Measurements from ENCODE around the gene PLXND1. TPM values are rescaled to one million over a fixed set of nuclear protein-coding genes. Genes with fewer than 3 reads are reported as not detected.

Gene PLXND1
- total RNA-seq, 1 donor from 2014 or later: 1.7 TPM

GRCh38 chr3:129593595-129594339 lies 12.7 kb downstream of the PLXND1 start:
- peak; percentile 61 for DNase-seq (ENCODE audit: low spot score)
- peak overlapping the region; percentile 61 for H3K27ac Mint-ChIP-seq
- H3K4me3 Mint-ChIP-seq: peak overlapping the region; percentile 24
- intact Hi-C loops (cut with micrococcal nuclease): loop anchor here (5.0 kb wide), 1 partner anchor 151 kb away; the partner anchor contains the start of gene IFT122
- H3K4me1 Mint-ChIP-seq (ENCODE audit: low read depth): peaks cover 18% of the 10 kb centered on the region
- H3K36me3 Mint-ChIP-seq (ENCODE audit: low read depth): no peaks in the 10 kb centered on the region
- no peaks in the 10 kb centered on the region for H3K9me3 Mint-ChIP-seq
- peaks cover 51% of the 10 kb centered on the region for H3K27me3 Mint-ChIP-seq (ENCODE audit: insufficient read depth)

- Mint-ChIP-seq H3K27ac (no peak overlapping the region), H3K9me3 (no peaks in the 10 kb centered on the region), H3K36me3 (ENCODE audit: low read depth) (no peaks in the 10 kb centered on the region), H3K4me3 (peak overlapping the region; percentile 13), H3K27me3 (ENCODE audit: insufficient read depth) (peaks cover 48% of the 10 kb centered on the region), H3K4me1 (ENCODE audit: low read depth) (peaks cover 18% of the 10 kb centered on the region)
- no peak for DNase-seq (ENCODE audit: low spot score)
- intact Hi-C loops (cut with micrococcal nuclease): loop anchor here (5.0 kb wide), 1 partner anchor 151 kb away; the partner anchor contains the start of gene IFT122
Observed at GRCh38 chr3:129593230-129593594, 13.3 kb downstream of the PLXND1 start.

GRCh38 chr3:129592381-129593131 lies 13.9 kb downstream of the PLXND1 start:
- no peak for DNase-seq (ENCODE audit: low spot score)
- Mint-ChIP-seq H3K27ac (no peak overlapping the region), H3K4me1 (ENCODE audit: low read depth) (peaks cover 18% of the 10 kb centered on the region), H3K4me3 (no peak overlapping the region), H3K36me3 (ENCODE audit: low read depth) (no peaks in the 10 kb centered on the region), H3K9me3 (no peaks in the 10 kb centered on the region), H3K27me3 (ENCODE audit: insufficient read depth) (peaks cover 45% of the 10 kb centered on the region)
- intact Hi-C loops (cut with micrococcal nuclease): loop anchor here (5.0 kb wide), 1 partner anchor 150 kb away; the partner anchor contains the start of gene IFT122

- Mint-ChIP-seq H3K9me3 (no peaks in the 10 kb centered on the region), H3K4me1 (ENCODE audit: low read depth) (peaks cover 18% of the 10 kb centered on the region), H3K4me3 (no peak overlapping the region), H3K27ac (no peak overlapping the region), H3K27me3 (ENCODE audit: insufficient read depth) (peaks cover 44% of the 10 kb centered on the region), H3K36me3 (ENCODE audit: low read depth) (no peaks in the 10 kb centered on the region)
- intact Hi-C loops (cut with micrococcal nuclease): loop anchor here (5.0 kb wide), 1 partner anchor 150 kb away; the partner anchor contains the start of gene IFT122
- DNase-seq (ENCODE audit: low spot score): no peak
Observed at GRCh38 chr3:129591932-129592331, 14.5 kb downstream of the PLXND1 start.

- Mint-ChIP-seq H3K27ac (no peak overlapping the region), H3K36me3 (ENCODE audit: low read depth) (no peaks in the 10 kb centered on the region), H3K27me3 (ENCODE audit: insufficient read depth) (peaks cover 38% of the 10 kb centered on the region), H3K4me3 (no peak overlapping the region), H3K9me3 (no peaks in the 10 kb centered on the region), H3K4me1 (ENCODE audit: low read depth) (peaks cover 18% of the 10 kb centered on the region)
- intact Hi-C loops (cut with micrococcal nuclease): loop anchor here (5.0 kb wide), 1 partner anchor 148 kb away; the partner anchor contains the start of gene IFT122
- DNase-seq (ENCODE audit: low spot score): no peak
Observed at GRCh38 chr3:129590215-129590614, 16.3 kb downstream of the PLXND1 start.

- Mint-ChIP-seq H3K27me3 (ENCODE audit: insufficient read depth) (peaks cover 22% of the 10 kb centered on the region), H3K4me3 (no peak overlapping the region), H3K4me1 (ENCODE audit: low read depth) (no peaks in the 10 kb centered on the region), H3K27ac (no peak overlapping the region), H3K36me3 (ENCODE audit: low read depth) (no peaks in the 10 kb centered on the region), H3K9me3 (no peaks in the 10 kb centered on the region)
- no peak for DNase-seq (ENCODE audit: low spot score)
- intact Hi-C loops (cut with micrococcal nuclease): no loop called here
Observed at GRCh38 chr3:129587566-129588210, 18.8 kb downstream of the PLXND1 start.

- Mint-ChIP-seq H3K4me1 (ENCODE audit: low read depth) (no peaks in the 10 kb centered on the region), H3K27ac (no peak overlapping the region), H3K4me3 (no peak overlapping the region), H3K36me3 (ENCODE audit: low read depth) (no peaks in the 10 kb centered on the region), H3K27me3 (ENCODE audit: insufficient read depth) (peaks cover 20% of the 10 kb centered on the region), H3K9me3 (no peaks in the 10 kb centered on the region)
- DNase-seq (ENCODE audit: low spot score): no peak
- intact Hi-C loops (cut with micrococcal nuclease): no loop called here
Observed at GRCh38 chr3:129586746-129587430, 19.6 kb downstream of the PLXND1 start.

- Mint-ChIP-seq H3K36me3 (ENCODE audit: low read depth) (no peaks in the 10 kb centered on the region), H3K27me3 (ENCODE audit: insufficient read depth) (peaks cover 12% of the 10 kb centered on the region), H3K27ac (no peak overlapping the region), H3K9me3 (no peaks in the 10 kb centered on the region), H3K4me3 (no peak overlapping the region), H3K4me1 (ENCODE audit: low read depth) (no peaks in the 10 kb centered on the region)
- DNase-seq (ENCODE audit: low spot score): no peak
- intact Hi-C loops (cut with micrococcal nuclease): no loop called here
Observed at GRCh38 chr3:129585949-129586657, 20.4 kb downstream of the PLXND1 start.

- DNase-seq (ENCODE audit: low spot score): no peak
- Mint-ChIP-seq H3K36me3 (ENCODE audit: low read depth) (no peaks in the 10 kb centered on the region), H3K27ac (no peak overlapping the region)
Observed at GRCh38 chr3:129584631-129585030, 21.8 kb downstream of the PLXND1 start.

GRCh38 chr3:129583289-129583688 lies 23.2 kb downstream of the PLXND1 start:
- no peak overlapping the region for H3K4me3 Mint-ChIP-seq
- no peak for DNase-seq (ENCODE audit: low spot score)
- H3K4me1 Mint-ChIP-seq (ENCODE audit: low read depth): no peaks in the 10 kb centered on the region
- intact Hi-C loops (cut with micrococcal nuclease): no loop called here
- H3K36me3 Mint-ChIP-seq (ENCODE audit: low read depth): no peaks in the 10 kb centered on the region
- no peak overlapping the region for H3K27ac Mint-ChIP-seq
- H3K9me3 Mint-ChIP-seq: no peaks in the 10 kb centered on the region
- no peaks in the 10 kb centered on the region for H3K27me3 Mint-ChIP-seq (ENCODE audit: insufficient read depth)

More at GRCh38 chr3:129584631-129585030, 21.8 kb downstream of the PLXND1 start:
- Mint-ChIP-seq H3K27me3 (ENCODE audit: insufficient read depth) (no peaks in the 10 kb centered on the region), H3K4me3 (no peak overlapping the region), H3K9me3 (no peaks in the 10 kb centered on the region), H3K4me1 (ENCODE audit: low read depth) (no peaks in the 10 kb centered on the region)
- intact Hi-C loops (cut with micrococcal nuclease): no loop called here

- intact Hi-C loops (cut with micrococcal nuclease): no loop called here
- no peak overlapping the region for H3K27ac Mint-ChIP-seq
- DNase-seq (ENCODE audit: low spot score): no peak
- H3K9me3 Mint-ChIP-seq: no peaks in the 10 kb centered on the region
- H3K36me3 Mint-ChIP-seq (ENCODE audit: low read depth): no peaks in the 10 kb centered on the region
- H3K4me1 Mint-ChIP-seq (ENCODE audit: low read depth): no peaks in the 10 kb centered on the region
- no peak overlapping the region for H3K4me3 Mint-ChIP-seq
- no peaks in the 10 kb centered on the region for H3K27me3 Mint-ChIP-seq (ENCODE audit: insufficient read depth)
Observed at GRCh38 chr3:129582799-129583198, 23.7 kb downstream of the PLXND1 start.

- Mint-ChIP-seq H3K4me1 (ENCODE audit: low read depth) (no peaks in the 10 kb centered on the region), H3K36me3 (ENCODE audit: low read depth) (no peaks in the 10 kb centered on the region), H3K9me3 (no peaks in the 10 kb centered on the region), H3K4me3 (no peak overlapping the region), H3K27ac (no peak overlapping the region), H3K27me3 (ENCODE audit: insufficient read depth) (no peaks in the 10 kb centered on the region)
- DNase-seq (ENCODE audit: low spot score): no peak
- intact Hi-C loops (cut with micrococcal nuclease): no loop called here
Observed at GRCh38 chr3:129581623-129582022, 24.9 kb downstream of the PLXND1 start.

Data from activated T-helper 1 cell treated with anti-CD3 and anti-CD28 coated beads, Interleukin-12 subunit alpha, Interleukin-12 subunit beta, Interleukin-2, Interleukin-4 antibody, amounts not matched to agents 30 ng/mL and 10 ng/mL and 1 ng/mL, durations not matched to agents 14 hours and 24 hours and 36 hours (primary cell).